Hematopoietic multipotent progenitor cell treated with erythropoietin and hydrocortisone succinate and interleukin-3 and kit ligand, for 4 days (in vitro differentiated cells): Measurements from ENCODE around the gene BOLA1.
A peak's percentile ranks its signal among the peaks of the same experiment; 100 is the strongest.
"Not testable (repeated sequence)": the region's sequence is repeated elsewhere in the genome, so short reads cannot be mapped to it uniquely, and the experiment has no call there.

Experiments used
- DNase-seq: peaks from one replicate; pipeline ENCODE4 v3.0.0-alpha.2; 2015

Gene BOLA1

DNA sequence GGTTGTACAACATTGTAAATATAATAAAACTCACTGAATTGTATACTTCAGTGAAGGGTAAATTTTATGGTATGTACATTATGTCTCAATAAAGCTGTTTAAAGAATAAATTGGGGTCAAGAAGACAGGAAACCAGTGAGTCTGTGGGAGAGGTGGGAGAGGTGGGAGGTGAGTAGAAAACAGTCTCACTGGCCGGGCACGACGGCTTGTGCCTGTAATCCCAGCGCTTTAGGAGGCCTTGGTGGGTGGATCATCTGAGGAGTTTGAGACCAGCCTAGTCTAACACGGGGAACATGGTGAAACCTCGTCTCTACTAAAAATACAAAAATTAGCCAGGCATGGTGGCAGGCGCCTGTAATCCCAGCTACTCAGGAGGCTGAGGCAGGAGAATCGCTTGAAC is 33.1 kb downstream of the BOLA1 start:
- no peak for DNase-seq

DNA sequence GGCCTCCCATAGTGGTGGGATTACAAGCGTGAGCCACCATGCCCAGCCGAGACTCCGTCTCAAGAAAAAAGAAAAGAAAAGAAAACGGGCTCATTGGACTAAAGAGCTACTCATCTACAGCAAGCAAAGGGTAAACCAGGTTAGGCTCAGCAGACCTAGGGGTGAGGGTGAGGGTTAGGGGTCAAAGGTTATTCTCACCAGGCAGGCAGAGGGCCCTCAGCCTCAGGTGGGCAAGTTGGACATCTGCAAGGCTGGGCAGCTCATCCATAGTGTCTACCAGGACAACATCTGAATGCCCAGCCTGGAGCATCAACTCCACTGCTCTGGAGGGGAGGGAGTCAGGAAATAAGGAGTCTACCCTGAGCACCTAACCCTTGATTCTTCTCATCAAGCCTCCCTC is 33.8 kb downstream of the BOLA1 start:
- DNase-seq: no peak

GRCh38 chr1:149934356-149934755 is 35.0 kb downstream of the BOLA1 start:
- DNase-seq: no peak

DNA sequence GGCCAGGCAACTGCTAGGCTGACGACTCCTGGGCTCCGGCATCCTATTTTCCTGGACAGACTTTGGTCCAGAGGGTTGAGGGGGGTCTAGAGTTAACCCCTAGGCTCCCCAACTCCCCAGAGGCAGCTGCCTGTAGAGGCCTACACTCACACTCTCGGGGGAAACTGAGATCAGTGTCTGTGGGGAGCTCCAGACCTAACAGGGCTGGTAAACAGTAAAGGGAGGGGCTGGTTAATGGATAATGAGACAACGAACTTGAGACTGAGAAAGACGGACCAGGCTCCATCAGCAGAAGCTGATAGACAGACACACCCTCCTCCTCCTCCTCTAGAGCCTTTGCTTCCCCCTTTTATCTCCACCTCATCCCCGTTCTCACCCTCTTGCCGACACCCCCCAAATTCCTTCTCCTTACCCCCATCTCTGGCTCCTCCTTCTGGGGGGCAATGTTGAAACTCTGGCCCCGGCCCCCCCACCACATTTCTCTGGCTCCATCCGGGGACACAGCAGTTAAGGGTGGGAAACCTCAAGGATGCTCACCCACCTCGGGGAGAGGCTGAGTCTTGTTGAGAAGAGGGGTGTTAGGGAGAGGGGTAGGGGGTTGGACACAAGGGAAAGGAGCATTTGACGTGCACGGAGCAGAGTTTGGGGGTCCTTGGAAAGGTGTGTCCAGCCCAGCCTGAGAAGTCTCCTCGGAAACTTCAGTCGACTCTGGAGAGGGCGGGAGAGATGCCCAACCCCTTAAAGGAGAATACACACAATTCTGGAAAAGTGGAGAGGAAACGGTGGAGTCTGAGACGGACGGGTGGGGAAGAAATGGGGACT is 37.0 kb downstream of the BOLA1 start, which contains the start of gene MTMR11:
Gene MTMR11, minus strand, starts transcription at position 710 of the 822 bp plus-strand sequence. Its CDS starts 232 bp downstream, at position 478.
- peak; percentile 31 for DNase-seq

GRCh38 chr1:149936992-149937705 is 37.8 kb downstream of the BOLA1 start:
- DNase-seq: peak; percentile 19

DNA sequence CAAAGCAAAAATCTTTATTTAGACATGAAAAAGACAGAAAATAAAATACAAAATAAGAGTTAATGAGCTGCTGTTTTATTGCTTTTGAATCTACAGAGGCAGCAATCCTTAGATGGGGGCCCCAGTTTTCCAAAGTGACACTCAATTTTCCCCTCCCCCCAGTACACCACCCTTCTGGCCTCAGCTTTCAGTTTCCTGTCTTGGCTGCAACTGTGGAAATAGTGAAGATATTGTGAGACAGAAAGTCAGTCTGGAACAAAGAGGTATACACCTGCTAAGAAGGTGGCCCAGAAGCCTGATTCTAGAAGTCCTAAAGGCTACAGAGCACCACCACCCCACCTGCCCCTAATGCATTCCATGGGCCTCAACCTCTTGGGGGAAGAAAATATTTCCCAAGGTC is 38.4 kb downstream of the BOLA1 start:
- peak; percentile 27 for DNase-seq

- not testable (repeated sequence) for DNase-seq
Observed at GRCh38 chr1:149938668-149939003, 39.3 kb downstream of the BOLA1 start.

DNA sequence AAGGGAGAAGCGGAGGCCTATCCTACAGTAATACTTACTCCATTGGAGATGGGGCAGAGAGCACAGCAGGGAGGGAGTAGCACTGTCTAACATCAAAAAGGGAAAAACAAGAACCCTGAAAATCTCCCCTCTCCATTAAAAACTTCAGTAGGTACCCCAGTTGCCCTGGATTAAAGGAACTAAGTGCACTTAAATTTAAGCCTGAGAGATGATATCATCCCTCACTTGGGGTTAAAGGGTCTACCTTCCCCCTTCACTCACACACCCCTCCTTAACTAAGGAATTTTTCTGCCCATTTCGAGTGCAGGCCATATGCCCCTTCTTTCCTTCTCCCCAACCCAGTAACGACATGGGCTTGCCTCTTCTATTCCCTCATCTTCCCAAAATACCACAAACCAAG is 41.1 kb downstream of the BOLA1 start:
- no peak for DNase-seq

DNA sequence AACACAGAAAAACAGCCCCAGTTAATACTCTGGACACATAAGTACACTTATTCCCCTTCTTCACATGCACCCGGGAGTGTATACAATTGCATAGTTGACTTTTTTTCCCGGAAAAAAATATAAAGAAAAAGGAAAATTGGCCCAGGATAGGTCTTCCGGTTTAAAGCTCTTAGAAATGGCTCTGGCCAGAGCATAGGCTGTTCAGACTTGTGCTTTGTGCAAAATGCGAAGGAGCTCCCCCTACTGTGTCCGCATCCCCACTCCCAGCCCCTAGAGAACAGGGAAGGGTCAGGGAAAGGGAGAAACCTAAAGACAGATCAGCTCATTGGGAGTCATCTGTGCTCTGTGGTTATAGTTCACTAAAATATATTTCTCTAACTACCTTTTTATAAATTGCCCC is 42.8 kb downstream of the BOLA1 start:
- no peak for DNase-seq

DNA sequence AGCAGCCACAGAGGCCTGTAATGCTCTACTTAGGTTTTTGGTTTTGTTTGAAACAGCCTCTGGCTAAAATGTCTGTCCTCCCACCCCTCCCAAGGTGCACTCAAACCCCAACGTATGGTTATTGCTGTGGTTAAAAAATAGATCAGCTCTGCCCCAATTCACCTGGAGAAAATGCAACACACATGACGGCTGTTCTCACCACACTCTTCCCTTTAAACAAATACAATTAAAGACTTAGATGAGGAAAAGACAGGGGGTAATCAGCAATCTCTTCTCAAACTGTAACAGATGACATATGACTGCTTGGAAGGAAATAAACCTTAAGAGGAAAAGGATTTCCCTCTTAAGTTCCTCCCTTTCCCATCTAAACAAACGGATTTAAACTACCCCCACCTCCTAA is 43.5 kb downstream of the BOLA1 start:
- no peak for DNase-seq

GRCh38 chr1:149945206-149945605 is 45.8 kb downstream of the BOLA1 start:
- DNase-seq: no peak

DNA sequence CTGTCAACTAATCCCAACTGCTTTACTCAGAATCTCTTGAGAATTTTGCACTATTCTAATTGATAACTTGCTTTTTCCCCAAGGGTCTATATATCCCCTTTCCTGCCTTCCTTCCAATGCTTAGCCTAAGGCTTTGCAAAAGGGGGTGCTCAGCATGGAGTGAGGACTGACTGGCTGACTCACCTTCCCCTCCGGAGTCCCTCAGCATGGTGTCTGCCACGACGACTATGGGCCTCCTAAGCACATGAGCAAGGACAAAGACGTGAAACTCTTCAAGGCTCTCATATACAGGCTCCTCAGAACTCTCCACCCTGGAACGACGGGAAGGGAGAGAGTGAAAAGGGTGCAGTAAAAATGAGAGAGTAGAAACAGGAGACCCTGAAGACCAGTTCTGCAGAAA is 50.5 kb downstream of the BOLA1 start:
- DNase-seq: no peak
